Measurements from ENCODE around the gene KCNK1. TPM values are rescaled to one million over a fixed set of nuclear protein-coding genes. Genes with fewer than 3 reads are reported as not detected.

Gene KCNK1
- total and polyA plus RNA-seq, 2 of the 13 experiments (the other 11 are each of a cell fraction or from before 2014, with no cell fraction given), result not detected

DNA sequence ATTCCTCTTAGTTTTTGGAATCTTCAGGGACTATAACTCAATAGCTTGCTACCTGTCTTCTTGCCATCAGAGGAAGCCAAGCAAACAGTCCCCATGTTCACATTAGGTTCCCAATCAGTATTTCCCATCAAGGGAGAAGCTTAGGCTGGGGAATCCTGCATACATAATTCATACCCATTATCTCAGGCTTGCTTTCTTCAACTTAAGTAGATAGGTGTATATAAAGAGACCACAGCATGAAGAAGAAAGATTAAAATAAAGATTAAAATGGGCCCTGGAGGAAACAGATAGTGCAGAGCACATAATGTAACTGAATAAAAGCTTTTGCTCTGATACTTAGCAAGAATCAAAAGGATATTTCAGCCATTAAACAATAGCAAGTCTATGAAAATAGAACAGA lies 29.0 kb upstream of the KCNK1 start:
- no peak overlapping the region for H3K4me3 ChIP-seq (replicated peaks in 1 of 3; ENCODE audit: insufficient read depth in 1 of 3, low read depth in 2 of 3, low read length in 3 of 3)
- H3K36me3 ChIP-seq (replicated peaks in 1 of 2; ENCODE audit: control insufficient read depth in 1 of 2, insufficient read depth in 2 of 2, low read length in 2 of 2), result no peaks in the 10 kb centered on the region
- H3K27ac ChIP-seq (ENCODE audit: extremely low read length, insufficient read depth, low read length), result no peak overlapping the region
- no TSS peak for BruUV-seq (replicated peaks)
- ChIA-PET CTCF (ENCODE audit: low intra/inter-chr PET ratio, low total read pairs) (no interaction called here), POLR2A (no interaction called here)
- no peaks in the 10 kb centered on the region for H3K4me1 ChIP-seq (ENCODE audit: insufficient read depth, low read length)
- no peak for FAIRE-seq
- intact Hi-C loops (cut with micrococcal nuclease; ENCODE audit: unreplicated experiment) (no loop called here), in situ Hi-C loops (cut with HindIII; ENCODE audit: extremely low pct_ligation_motif_present, low pct_unique_long_range_greater_than_20kb) (no loop called here)
- TF ChIP-seq HDAC1 (CRISPR knock-in tag; IDR thresholded peaks at IDR 0.05) (no peak), ZNF709 (CRISPR knock-in tag; IDR thresholded peaks at IDR 0.05) (no peak), NR2F2 (IDR thresholded peaks at IDR 0.05; ENCODE audit: borderline replicate concordance, low read depth) (no peak), ZNF670 (CRISPR knock-in tag; IDR thresholded peaks at IDR 0.05; ENCODE audit: borderline replicate concordance) (no peak), RFX5 (IDR thresholded peaks at IDR 0.05; ENCODE audit: low read depth, low read length) (no peak), ZNF678 (CRISPR knock-in tag; IDR thresholded peaks at IDR 0.05) (no peak), RBM22 (optimal IDR thresholded peaks at IDR 0.05; ENCODE audit: low read length) (no peak), GABPB1 (CRISPR knock-in tag; IDR thresholded peaks at IDR 0.05) (no peak), ZNF17 (CRISPR knock-in tag; IDR thresholded peaks at IDR 0.05) (no peak), ATF7-NPFF (CRISPR knock-in tag; IDR thresholded peaks at IDR 0.05; ENCODE audit: low read depth) (no peak), MTA1 (CRISPR knock-in tag; IDR thresholded peaks at IDR 0.05; ENCODE audit: borderline replicate concordance) (no peak), ZNF768 (CRISPR knock-in tag; IDR thresholded peaks at IDR 0.05) (no peak), JUND (CRISPR knock-in tag; IDR thresholded peaks at IDR 0.05) (no peak), MATR3 (CRISPR knock-in tag; IDR thresholded peaks at IDR 0.05) (no peak), CENPX (CRISPR knock-in tag; IDR thresholded peaks at IDR 0.05) (no peak)
- TF ChIP-seq, protein P1, sequence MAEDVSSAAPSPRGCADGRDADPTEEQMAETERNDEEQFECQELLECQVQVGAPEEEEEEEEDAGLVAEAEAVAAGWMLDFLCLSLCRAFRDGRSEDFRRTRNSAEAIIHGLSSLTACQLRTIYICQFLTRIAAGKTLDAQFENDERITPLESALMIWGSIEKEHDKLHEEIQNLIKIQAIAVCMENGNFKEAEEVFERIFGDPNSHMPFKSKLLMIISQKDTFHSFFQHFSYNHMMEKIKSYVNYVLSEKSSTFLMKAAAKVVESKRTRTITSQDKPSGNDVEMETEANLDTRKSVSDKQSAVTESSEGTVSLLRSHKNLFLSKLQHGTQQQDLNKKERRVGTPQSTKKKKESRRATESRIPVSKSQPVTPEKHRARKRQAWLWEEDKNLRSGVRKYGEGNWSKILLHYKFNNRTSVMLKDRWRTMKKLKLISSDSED (CRISPR knock-in tag; IDR thresholded peaks at IDR 0.05), result no peak
- H3K27me3 ChIP-seq (ENCODE audit: control insufficient read depth in 1 of 2, insufficient read depth in 2 of 2, low read length in 2 of 2), result no peaks in the 10 kb centered on the region
- ATAC-seq, result no peak
- H3K9ac ChIP-seq (ENCODE audit: insufficient read depth, low read depth, low read length), result no peak overlapping the region
- no peaks in the 10 kb centered on the region for H4K20me1 ChIP-seq (ENCODE audit: insufficient read depth, low read length)
- no peak overlapping the region for H3K4me2 ChIP-seq (ENCODE audit: low read depth, low read length)
- DNase-seq (ENCODE audit: low spot score), result no peak
- H3K9me3 ChIP-seq (ENCODE audit: low read length), result no peaks in the 10 kb centered on the region
- no peak overlapping the region for H2AFZ ChIP-seq (ENCODE audit: low read length)
- H3K79me2 ChIP-seq (ENCODE audit: insufficient read depth, low read length), result no peaks in the 10 kb centered on the region
